ENCODE data around the gene ROR2. TPM values are rescaled to one million over a fixed set of nuclear protein-coding genes. Genes with fewer than 3 reads are reported as not detected.

The ROR2 gene
- total RNA-seq, 1 experiment from 2014 or later: not detected

GRCh38 chr9:91599564-91599963 lies 350.5 kb downstream of the ROR2 start:
- no peak overlapping the region for H3K4me3 ChIP-seq
- no peaks in the 10 kb centered on the region for H3K27me3 ChIP-seq
- H3K27ac ChIP-seq: no peak overlapping the region
- H3K36me3 ChIP-seq: no peaks in the 10 kb centered on the region
- DNase-seq: no peak
- H3K4me1 ChIP-seq: no peaks in the 10 kb centered on the region
- no peaks in the 10 kb centered on the region for H3K9me3 ChIP-seq (replicated peaks)

GRCh38 chr9:91591627-91592026 lies 358.4 kb downstream of the ROR2 start:
- H3K4me3 ChIP-seq: no peak overlapping the region
- no peaks in the 10 kb centered on the region for H3K36me3 ChIP-seq
- DNase-seq: no peak
- H3K4me1 ChIP-seq: no peaks in the 10 kb centered on the region
- peaks cover 12% of the 10 kb centered on the region; the same call in 1 of the 2 replicates for H3K27me3 ChIP-seq
- H3K27ac ChIP-seq: no peak overlapping the region
- no peaks in the 10 kb centered on the region for H3K9me3 ChIP-seq (replicated peaks)

- Histone ChIP-seq H3K27me3 (peaks cover 12% of the 10 kb centered on the region; the same call in 1 of the 2 replicates), H3K27ac (no peak overlapping the region), H3K9me3 (replicated peaks) (no peaks in the 10 kb centered on the region), H3K4me3 (no peak overlapping the region), H3K4me1 (no peaks in the 10 kb centered on the region), H3K36me3 (no peaks in the 10 kb centered on the region)
- no peak for DNase-seq
Measured at GRCh38 chr9:91589101-91589553, 360.9 kb downstream of the ROR2 start.

GRCh38 chr9:91586282-91586681 lies 363.7 kb downstream of the ROR2 start:
- no peaks in the 10 kb centered on the region for H3K36me3 ChIP-seq
- H3K4me3 ChIP-seq: no peak overlapping the region
- H3K27me3 ChIP-seq: peaks cover 9% of the 10 kb centered on the region; the same call in 1 of the 2 replicates
- no peaks in the 10 kb centered on the region for H3K4me1 ChIP-seq
- DNase-seq: no peak
- H3K27ac ChIP-seq: no peak overlapping the region
- H3K9me3 ChIP-seq (replicated peaks): no peaks in the 10 kb centered on the region

GRCh38 chr9:91583966-91584365 lies 366.1 kb downstream of the ROR2 start:
- no peak overlapping the region for H3K4me3 ChIP-seq
- H3K36me3 ChIP-seq: no peaks in the 10 kb centered on the region
- H3K4me1 ChIP-seq: no peaks in the 10 kb centered on the region
- DNase-seq: no peak
- H3K27me3 ChIP-seq: peaks cover 5% of the 10 kb centered on the region; the same call in 1 of the 2 replicates
- H3K9me3 ChIP-seq (replicated peaks): no peaks in the 10 kb centered on the region
- H3K27ac ChIP-seq: no peak overlapping the region

- H3K9me3 ChIP-seq (replicated peaks): no peaks in the 10 kb centered on the region
- H3K27ac ChIP-seq: no peak overlapping the region
- H3K36me3 ChIP-seq: no peaks in the 10 kb centered on the region
- no peaks in the 10 kb centered on the region for H3K4me1 ChIP-seq
- no peak overlapping the region for H3K4me3 ChIP-seq
- H3K27me3 ChIP-seq: 0 out of 2 replicates have a peak, but pooled peaks cover 4% of the 10 kb centered on the region
- no peak for DNase-seq
Measured at GRCh38 chr9:91583161-91583875, 366.7 kb downstream of the ROR2 start.

GRCh38 chr9:91582181-91582580 lies 367.8 kb downstream of the ROR2 start:
- H3K27me3 ChIP-seq: 0 out of 2 replicates have a peak, but pooled peaks cover 4% of the 10 kb centered on the region
- no peak overlapping the region for H3K27ac ChIP-seq
- H3K4me3 ChIP-seq: no peak overlapping the region
- DNase-seq: no peak
- no peaks in the 10 kb centered on the region for H3K36me3 ChIP-seq
- H3K9me3 ChIP-seq (replicated peaks): no peaks in the 10 kb centered on the region
- H3K4me1 ChIP-seq: no peaks in the 10 kb centered on the region

GRCh38 chr9:91580136-91580535 lies 369.9 kb downstream of the ROR2 start:
- no peaks in the 10 kb centered on the region for H3K4me1 ChIP-seq
- DNase-seq: no peak

GRCh38 chr9:91578911-91579310 lies 371.1 kb downstream of the ROR2 start:
- no peaks in the 10 kb centered on the region; the same call in 1 of the 2 replicates for H3K27me3 ChIP-seq

More at GRCh38 chr9:91580136-91580535, 369.9 kb downstream of the ROR2 start:
- Histone ChIP-seq H3K27me3 (no peaks in the 10 kb centered on the region), H3K9me3 (replicated peaks) (no peaks in the 10 kb centered on the region), H3K36me3 (no peaks in the 10 kb centered on the region), H3K4me3 (no peak overlapping the region), H3K27ac (no peak overlapping the region)

GRCh38 chr9:91577633-91578061 lies 372.4 kb downstream of the ROR2 start:
- H3K27ac ChIP-seq: no peak overlapping the region
- no peaks in the 10 kb centered on the region for H3K36me3 ChIP-seq
- no peak for DNase-seq
- H3K4me1 ChIP-seq: no peaks in the 10 kb centered on the region
- H3K27me3 ChIP-seq: no peaks in the 10 kb centered on the region; the same call in 1 of the 2 replicates
- no peak overlapping the region for H3K4me3 ChIP-seq
- H3K9me3 ChIP-seq (replicated peaks): no peaks in the 10 kb centered on the region

More at GRCh38 chr9:91578911-91579310, 371.1 kb downstream of the ROR2 start:
- Histone ChIP-seq H3K4me1 (no peaks in the 10 kb centered on the region), H3K27ac (no peak overlapping the region), H3K4me3 (no peak overlapping the region), H3K36me3 (no peaks in the 10 kb centered on the region), H3K9me3 (replicated peaks) (no peaks in the 10 kb centered on the region)
- no peak for DNase-seq

GRCh38 chr9:91572811-91573210 lies 377.2 kb downstream of the ROR2 start:
- no peaks in the 10 kb centered on the region for H3K36me3 ChIP-seq
- H3K27ac ChIP-seq: no peak overlapping the region
- H3K27me3 ChIP-seq: no peaks in the 10 kb centered on the region; the same call in 1 of the 2 replicates
- no peaks in the 10 kb centered on the region for H3K9me3 ChIP-seq (replicated peaks)
- DNase-seq: no peak
- H3K4me3 ChIP-seq: no peak overlapping the region
- no peaks in the 10 kb centered on the region for H3K4me1 ChIP-seq

GRCh38 chr9:91572044-91572443 lies 378.0 kb downstream of the ROR2 start:
- peak; percentile 16 to 56 for DNase-seq

GRCh38 chr9:91571036-91571435 lies 379.0 kb downstream of the ROR2 start:
- no peaks in the 10 kb centered on the region for H3K4me1 ChIP-seq

More at GRCh38 chr9:91572044-91572443, 378.0 kb downstream of the ROR2 start:
- Histone ChIP-seq H3K4me1 (no peaks in the 10 kb centered on the region), H3K27me3 (no peaks in the 10 kb centered on the region; the same call in 1 of the 2 replicates), H3K9me3 (replicated peaks) (no peaks in the 10 kb centered on the region), H3K27ac (no peak overlapping the region), H3K36me3 (no peaks in the 10 kb centered on the region), H3K4me3 (no peak overlapping the region)

GRCh38 chr9:91567642-91568274 lies 382.3 kb downstream of the ROR2 start:
- Histone ChIP-seq H3K4me1 (no peaks in the 10 kb centered on the region), H3K27me3 (peaks cover 5% of the 10 kb centered on the region; the same call in 1 of the 2 replicates), H3K27ac (no peak overlapping the region), H3K9me3 (replicated peaks) (no peaks in the 10 kb centered on the region), H3K4me3 (no peak overlapping the region), H3K36me3 (no peaks in the 10 kb centered on the region)
- no peak for DNase-seq

More at GRCh38 chr9:91571036-91571435, 379.0 kb downstream of the ROR2 start:
- Histone ChIP-seq H3K36me3 (no peaks in the 10 kb centered on the region), H3K27me3 (no peaks in the 10 kb centered on the region; the same call in 1 of the 2 replicates), H3K9me3 (replicated peaks) (no peaks in the 10 kb centered on the region), H3K27ac (no peak overlapping the region), H3K4me3 (no peak overlapping the region)
- no peak for DNase-seq

- no peak for DNase-seq
- H3K27ac ChIP-seq: no peak overlapping the region
- no peaks in the 10 kb centered on the region for H3K9me3 ChIP-seq (replicated peaks)
- H3K4me1 ChIP-seq: no peaks in the 10 kb centered on the region
- H3K27me3 ChIP-seq: 0 out of 2 replicates have a peak, but pooled peaks cover 5% of the 10 kb centered on the region
- H3K36me3 ChIP-seq: no peaks in the 10 kb centered on the region
- no peak overlapping the region for H3K4me3 ChIP-seq
Measured at GRCh38 chr9:91564081-91564670, 385.9 kb downstream of the ROR2 start.

All from SJCRH30 (cell line).